Endodermal cell (in vitro differentiated cells): ENCODE data around the gene RAD54L2. TPM values are rescaled to one million over a fixed set of nuclear protein-coding genes. Genes with fewer than 3 reads are reported as not detected.

Experiments
- DNase-seq: peaks from one replicate; pipeline ENCODE4 v3.0.0-alpha.2; 2017
- H3K27ac ChIP-seq: 2 replicates; pipeline ENCODE4 v1.5.1; 2013; ENCODE audit warnings: mild to moderate bottlenecking, low read depth, low read length, moderate library complexity
- H3K27me3 ChIP-seq: 2 replicates; pipeline ENCODE4 v1.6.1; 2013; ENCODE audit warnings: mild to moderate bottlenecking, low read length, moderate library complexity; ENCODE audit not compliant: insufficient read depth, control insufficient read depth, poor library complexity, severe bottlenecking
- H3K36me3 ChIP-seq: 2 replicates; pipeline ENCODE4 v1.7.0; 2013; ENCODE audit warnings: mild to moderate bottlenecking, low read length, moderate library complexity; ENCODE audit not compliant: control insufficient read depth, insufficient read depth
- H3K4me1 ChIP-seq: one replicate; pipeline ENCODE4 v1.7.0; 2013; ENCODE audit warnings: low read length; ENCODE audit not compliant: control insufficient read depth, insufficient read depth
- H3K4me3 ChIP-seq: 2 replicates; pipeline ENCODE4 v1.5.1; 2013; ENCODE audit warnings: mild to moderate bottlenecking, low read length, moderate library complexity
- H3K9ac ChIP-seq: 2 replicates; pipeline ENCODE4 v1.6.1; 2013; ENCODE audit warnings: mild to moderate bottlenecking, low read length, moderate library complexity; ENCODE audit not compliant: poor library complexity, severe bottlenecking; ENCODE audit errors: extremely low read depth
- H3K9me3 ChIP-seq: 2 replicates; pipeline ENCODE4 v1.6.1; 2013; ENCODE audit warnings: mild to moderate bottlenecking, low read length, moderate library complexity; ENCODE audit not compliant: control insufficient read depth
- H3K27ac Mint-ChIP-seq: 2 replicates; pipeline ENCODE4 v1.8.0; 2020; ENCODE audit warnings: mixed read lengths
- H3K27me3 Mint-ChIP-seq: 2 replicates; pipeline ENCODE4 v1.8.0; 2021; ENCODE audit warnings: mild to moderate bottlenecking, mixed read lengths; ENCODE audit not compliant: insufficient read depth
- H3K36me3 Mint-ChIP-seq: 2 replicates; pipeline ENCODE4 v1.8.0; 2020; ENCODE audit warnings: low read depth, mixed read lengths
- H3K4me1 Mint-ChIP-seq: 2 replicates; pipeline ENCODE4 v1.8.0; 2020; ENCODE audit warnings: mixed read lengths
- H3K4me3 Mint-ChIP-seq: 2 replicates; pipeline ENCODE4 v1.8.0; 2020; ENCODE audit warnings: mild to moderate bottlenecking, moderate library complexity, mixed read lengths
- H3K9me3 Mint-ChIP-seq: 2 replicates; pipeline ENCODE4 v1.8.0; 2020; ENCODE audit warnings: mild to moderate bottlenecking, mixed read lengths
- CTCF ChIP-seq: fragments of 200-600 bp; sonication (generic); conservative IDR thresholded peaks from 2 replicates; pipeline ENCODE4 v1.5.0; 2021; ENCODE audit warnings: antibody characterized with exemption, mild to moderate bottlenecking
- WGBS, 2 experiments: methylation state at CpG; one replicate each; pipeline versions ENCODE4 v1.1.5 to v1.1.7; 2013; ENCODE audit warnings: missing lambda C conversion rate in 2 of 2, mixed read lengths in 1 of 2; ENCODE audit not compliant: insufficient coverage in 1 of 2, insufficient read length in 1 of 2; 5-methylcytosine and 5-hydroxymethylcytosine counted together
- long read RNA-seq, 4 experiments: library from polyadenylated mRNA in 2 of 4; library from RNA in 1 of 4; library from capped mRNA in 1 of 4; stranded (forward) in 3 of 4; unstranded in 1 of 4; transcript quantifications; one replicate each; pipeline ENCODE4 v2.0.0, GENCODE V29; 2020 to 2021; ENCODE audit warnings: inconsistent platforms in 1 of 4
- polyA plus RNA-seq, 2 experiments: library from polyadenylated mRNA; stranded (reverse); fragments of 50-300 nt; gene quantifications; one replicate each; pipeline ENCODE4 v1.2.3, GENCODE V29; 2013
- total RNA-seq, 2 donors: library from RNA; stranded (reverse); fragmentation: NEBNext Ultra II Directional in 1 of 2; extraction: Animal tissue kit (Norgen Biotek cat#: 25700) in 1 of 2; gene quantifications; 2 replicates in 1 of 2; 3 replicates in 1 of 2; pipeline ENCODE4 v1.2.1, GENCODE V29; 2021

Gene RAD54L2
- 10 to 100 TPM; 54.1 to 56.4 TPM for total RNA-seq
- polyA plus RNA-seq (2013, experiment 1 of 2): 19.6 TPM
- 21.9 TPM for polyA plus RNA-seq (2013, experiment 2 of 2)
- long read RNA-seq, experiment 1: 0 reads
- long read RNA-seq, experiment 2, partial matches to known transcripts: 15 of 39 reads
- long read RNA-seq, experiment 2, other reads (novel, unspliced or antisense): 24 of 39 reads
- long read RNA-seq, experiment 3, partial matches to known transcripts: 29 of 138 reads
- long read RNA-seq, experiment 3, other reads (novel, unspliced or antisense): 109 of 138 reads
- long read RNA-seq, experiment 4: 0 reads

- peak within 1 kb of the TSS; percentile 90 for H3K27ac Mint-ChIP-seq
- peaks cover 4% of the 10 kb centered on the region for H3K27me3 Mint-ChIP-seq
- 0 to 1% methylated on average over 12 to 91 of the region's 91 CpGs for WGBS, 2 experiments
These were observed at the start of gene RAD54L2 for GRCh38 chr3:51538459-51539290. RAD54L2 (plus strand) TSS chr3:51538719; CDS start chr3:51590421, 51,702 bp downstream.

GRCh38 chr3:51498876-51499738 lies 39.4 kb upstream of the RAD54L2 start:
- peak; percentile 99 for DNase-seq
- H3K27ac Mint-ChIP-seq: peak overlapping the region; percentile 99
- 0 to 2% methylated on average over 13 to 42 of the region's 43 CpGs for WGBS, 2 experiments
- H3K36me3 Mint-ChIP-seq: peaks cover 8% of the 10 kb centered on the region
- Histone ChIP-seq H3K9me3 (no peaks in the 10 kb centered on the region), H3K9ac (peak overlapping the region; percentile 90), H3K27me3 (no peaks in the 10 kb centered on the region), H3K4me3 (peak overlapping the region; percentile 97), H3K36me3 (peaks cover 15% of the 10 kb centered on the region), H3K27ac (peak overlapping the region; percentile 98), H3K4me1 (no peaks in the 10 kb centered on the region)
- peak overlapping the region; percentile 89 for H3K4me3 Mint-ChIP-seq
- H3K27me3 Mint-ChIP-seq: no peaks in the 10 kb centered on the region
- no peak for TF ChIP-seq CTCF
- no peaks in the 10 kb centered on the region for H3K4me1 Mint-ChIP-seq
- H3K9me3 Mint-ChIP-seq: no peaks in the 10 kb centered on the region

More at GRCh38 chr3:51538459-51539290, at the start of gene RAD54L2:
- no peaks in the 10 kb centered on the region for H3K27me3 ChIP-seq
- Mint-ChIP-seq H3K4me3 (peak within 1 kb of the TSS; percentile 93), H3K9me3 (no peaks in the 10 kb centered on the region), H3K36me3 (peaks cover 20% of the 10 kb centered on the region), H3K4me1 (peaks cover 27% of the 10 kb centered on the region)
- peak within 1 kb of the TSS; percentile 86 for H3K4me3 ChIP-seq
- peaks cover 13% of the 10 kb centered on the region for H3K36me3 ChIP-seq
- H3K9me3 ChIP-seq: peaks cover 5% of the 10 kb centered on the region
- peak within 1 kb of the TSS; percentile 93 for H3K9ac ChIP-seq
- peak within 1 kb of the TSS; percentile 93 for H3K27ac ChIP-seq
- DNase-seq: peak; percentile 90
- no peaks in the 10 kb centered on the region for H3K4me1 ChIP-seq
- TF ChIP-seq CTCF: peak; percentile 49

- H3K4me1 Mint-ChIP-seq: no peaks in the 10 kb centered on the region
- Histone ChIP-seq H3K9me3 (no peaks in the 10 kb centered on the region), H3K27ac (peak overlapping the region; percentile 0), H3K4me1 (no peaks in the 10 kb centered on the region), H3K27me3 (no peaks in the 10 kb centered on the region), H3K4me3 (peak overlapping the region; percentile 97), H3K9ac (no peak overlapping the region), H3K36me3 (peaks cover 9% of the 10 kb centered on the region)
- WGBS, 2 experiments: 90 to 94% methylated on average over 12 to 14 of the region's 14 CpGs
- H3K4me3 Mint-ChIP-seq: peak overlapping the region; percentile 89
- H3K9me3 Mint-ChIP-seq: no peaks in the 10 kb centered on the region
- no peak for TF ChIP-seq CTCF
- peak; percentile 52 for DNase-seq
- no peaks in the 10 kb centered on the region for H3K27me3 Mint-ChIP-seq
- H3K27ac Mint-ChIP-seq: peak overlapping the region; percentile 99
- H3K36me3 Mint-ChIP-seq: peaks cover 1% of the 10 kb centered on the region
These were observed 37.8 kb upstream of the RAD54L2 start for GRCh38 chr3:51500632-51501131.
